Thoracic aorta (tissue), 2 donors: ENCODE data around the gene RNF4. TPM values are rescaled to one million over a fixed set of nuclear protein-coding genes. Genes with fewer than 3 reads are reported as not detected.
"Not testable (repeated sequence)": the region's sequence is repeated elsewhere in the genome, so short reads cannot be mapped to it uniquely, and the experiment has no call there.

Experiments used
- ATAC-seq: fragments of 150-250 bp; one replicate; pipeline ENCODE4 v1.8.0; 2017; ENCODE audit warnings: low read depth; ENCODE audit not compliant: insufficient number of reproducible peaks, low FRiP score
- DNase-seq: peaks from one replicate; pipeline ENCODE4 v3.0.0-alpha.2; 2020; ENCODE audit warnings: low spot score
- H3K27ac ChIP-seq, 2 donors: fragments of 200-600 bp; sonication (generic); 1 replicate in 1 of 2; 2 replicates in 1 of 2; pipeline ENCODE4 v1.5.1; 2016; ENCODE audit warnings: mild to moderate bottlenecking in 2 of 2, moderate library complexity in 2 of 2
- H3K27me3 ChIP-seq: fragments of 200-600 bp; sonication (generic); replicated peaks from 2 replicates; pipeline ENCODE4 v1.6.0; 2016; ENCODE audit warnings: mild to moderate bottlenecking; ENCODE audit not compliant: insufficient read depth
- H3K36me3 ChIP-seq: fragments of 200-600 bp; sonication (generic); one replicate; pipeline ENCODE4 v1.5.1; 2016
- H3K4me1 ChIP-seq, 2 donors: fragments of 200-600 bp; sonication (generic); 1 replicate in 1 of 2; 2 replicates in 1 of 2; pipeline versions ENCODE4 v1.5.1 to v1.6.0; 2016; ENCODE audit warnings: low read depth in 2 of 2, mild to moderate bottlenecking in 1 of 2; ENCODE audit not compliant: control insufficient read depth in 1 of 2
- H3K4me3 ChIP-seq: fragments of 200-600 bp; sonication (generic); 2 replicates; pipeline ENCODE4 v1.5.1; 2016; ENCODE audit warnings: mild to moderate bottlenecking
- H3K9me3 ChIP-seq: fragments of 200-600 bp; sonication (generic); 2 replicates; pipeline ENCODE4 v1.5.1; 2016
- total RNA-seq, 2 donors: library from RNA; depleted of rRNA; stranded (reverse); fragments of >200 nt; gene quantifications; one replicate each; pipeline versions ENCODE4 v1.1.0 to v1.2.3, GENCODE V29; 2016
- TF ChIP-seq, protein P1 (sequence below): fragments of 200-600 bp; sonication (generic); IDR thresholded peaks from one replicate; pipeline ENCODE4 v1.5.1; 2019; ENCODE audit warnings: antibody characterized with exemption

The RNF4 gene
- total RNA-seq, 2 donors from 2014 or later: 29.8 to 83.1 TPM

DNA sequence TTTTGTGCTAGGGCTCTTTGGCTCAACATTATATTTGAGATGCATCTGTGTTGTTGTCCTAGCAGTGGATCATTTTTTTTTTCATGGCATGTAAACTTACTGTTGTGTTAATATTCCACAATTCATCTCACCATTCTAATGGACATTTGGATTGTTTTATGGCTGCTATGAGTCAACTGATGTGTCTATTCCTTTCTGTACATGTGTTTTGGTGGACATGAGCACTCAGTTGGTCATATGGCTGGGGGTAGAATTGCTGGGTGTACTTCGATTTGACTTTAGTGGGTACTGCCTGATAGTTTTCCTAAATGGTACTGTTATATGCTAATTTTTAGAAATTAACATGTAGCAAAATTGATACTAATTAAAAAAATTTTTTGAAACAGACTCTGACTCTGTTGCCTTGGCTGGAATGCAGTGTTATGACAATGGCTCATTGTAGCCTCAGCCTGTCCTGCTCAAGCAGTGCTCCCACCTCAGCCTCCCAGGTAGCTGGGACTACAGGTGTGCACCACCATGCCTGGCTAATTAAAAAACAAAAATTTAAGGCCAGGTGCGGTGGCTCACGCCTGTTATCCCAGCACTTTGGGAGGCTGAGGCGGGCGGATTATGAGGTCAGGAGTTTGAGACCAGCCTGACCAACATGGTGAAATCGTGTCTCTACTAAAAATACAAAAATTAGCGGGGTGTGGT is 76.6 kb downstream of the RNF4 start:
- no peaks in the 10 kb centered on the region for H3K9me3 ChIP-seq
- H3K36me3 ChIP-seq: no peaks in the 10 kb centered on the region
- DNase-seq (no peak), ATAC-seq (no peak)
- H3K27me3 ChIP-seq: no peaks in the 10 kb centered on the region
- no peak overlapping the region for H3K4me3 ChIP-seq
- TF ChIP-seq, protein P1, sequence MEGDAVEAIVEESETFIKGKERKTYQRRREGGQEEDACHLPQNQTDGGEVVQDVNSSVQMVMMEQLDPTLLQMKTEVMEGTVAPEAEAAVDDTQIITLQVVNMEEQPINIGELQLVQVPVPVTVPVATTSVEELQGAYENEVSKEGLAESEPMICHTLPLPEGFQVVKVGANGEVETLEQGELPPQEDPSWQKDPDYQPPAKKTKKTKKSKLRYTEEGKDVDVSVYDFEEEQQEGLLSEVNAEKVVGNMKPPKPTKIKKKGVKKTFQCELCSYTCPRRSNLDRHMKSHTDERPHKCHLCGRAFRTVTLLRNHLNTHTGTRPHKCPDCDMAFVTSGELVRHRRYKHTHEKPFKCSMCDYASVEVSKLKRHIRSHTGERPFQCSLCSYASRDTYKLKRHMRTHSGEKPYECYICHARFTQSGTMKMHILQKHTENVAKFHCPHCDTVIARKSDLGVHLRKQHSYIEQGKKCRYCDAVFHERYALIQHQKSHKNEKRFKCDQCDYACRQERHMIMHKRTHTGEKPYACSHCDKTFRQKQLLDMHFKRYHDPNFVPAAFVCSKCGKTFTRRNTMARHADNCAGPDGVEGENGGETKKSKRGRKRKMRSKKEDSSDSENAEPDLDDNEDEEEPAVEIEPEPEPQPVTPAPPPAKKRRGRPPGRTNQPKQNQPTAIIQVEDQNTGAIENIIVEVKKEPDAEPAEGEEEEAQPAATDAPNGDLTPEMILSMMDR: no peak
- H3K4me1 ChIP-seq: peaks cover 0 to 7% of the 10 kb centered on the region in 2 donors
- no peak overlapping the region for H3K27ac ChIP-seq

DNA sequence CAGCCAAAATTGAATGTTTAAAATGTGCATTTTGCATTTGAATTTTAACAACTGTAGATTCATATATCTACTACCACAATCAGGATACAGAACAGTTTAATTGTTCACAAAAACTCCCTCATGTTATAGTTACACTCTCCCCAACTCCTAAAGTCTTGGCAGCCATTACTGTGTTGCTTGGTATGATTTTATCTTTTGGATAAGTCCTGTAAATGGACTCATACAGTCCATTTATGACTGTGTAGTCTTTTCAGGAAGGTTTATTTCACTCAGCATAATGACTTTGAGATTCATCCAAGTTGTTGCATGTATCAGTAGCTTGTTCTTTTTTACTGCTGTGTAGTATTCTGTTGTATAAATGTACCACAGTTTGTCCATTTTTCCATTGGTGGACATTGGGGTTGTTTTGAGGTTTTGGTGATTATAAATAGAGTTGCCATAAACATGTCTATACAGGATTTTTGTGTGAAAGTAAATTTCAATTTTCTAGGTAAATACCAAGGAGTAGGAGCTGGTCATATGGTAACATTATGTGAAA is 77.4 kb downstream of the RNF4 start:
- Histone ChIP-seq H3K36me3 (no peaks in the 10 kb centered on the region), H3K27me3 (no peaks in the 10 kb centered on the region), H3K27ac (no peak overlapping the region), H3K4me1 (peaks cover 0 to 2% of the 10 kb centered on the region in 2 donors), H3K9me3 (no peaks in the 10 kb centered on the region), H3K4me3 (no peak overlapping the region)
- TF ChIP-seq, protein P1: no peak
- ATAC-seq (no peak), DNase-seq (no peak)

DNA sequence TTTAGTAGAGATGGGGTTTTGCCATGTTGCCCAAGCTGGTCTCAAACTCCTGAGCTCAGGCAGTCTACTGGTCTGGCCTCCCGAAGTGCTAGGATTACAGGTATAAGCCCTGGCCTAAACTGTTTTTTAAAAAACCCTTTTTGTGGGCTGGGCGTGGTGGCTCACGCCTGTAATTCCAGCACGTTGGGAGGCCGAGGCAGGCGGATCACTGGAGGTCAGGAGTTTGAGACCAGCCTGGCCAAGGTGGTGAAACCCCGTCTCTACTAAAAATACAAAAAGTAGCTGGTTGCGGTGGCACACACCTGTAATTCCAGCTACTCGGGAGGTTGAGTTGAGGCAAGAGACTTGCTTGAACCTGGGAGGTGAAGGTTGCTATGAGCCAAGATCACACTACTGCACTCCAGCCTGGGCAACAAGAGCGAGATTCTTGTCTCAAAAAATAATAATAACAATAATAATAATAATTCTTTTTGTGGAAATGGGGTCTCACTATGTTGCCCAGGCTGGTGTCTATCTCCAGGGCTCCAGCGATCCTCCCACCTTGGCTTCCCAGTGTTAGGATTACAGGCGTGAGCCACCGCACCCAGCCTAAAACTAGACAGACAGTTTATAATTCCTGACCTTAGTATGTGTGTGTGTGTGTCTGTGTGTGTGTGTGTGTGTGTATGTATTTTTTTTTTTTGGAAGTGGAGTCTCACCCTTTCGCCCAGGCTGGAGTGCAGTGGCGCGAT is 78.2 kb downstream of the RNF4 start:
- not testable (repeated sequence) for H3K27me3 ChIP-seq, H3K27ac ChIP-seq, H3K36me3 ChIP-seq, H3K4me3 ChIP-seq, H3K9me3 ChIP-seq, ATAC-seq, DNase-seq, H3K4me1 ChIP-seq

DNA sequence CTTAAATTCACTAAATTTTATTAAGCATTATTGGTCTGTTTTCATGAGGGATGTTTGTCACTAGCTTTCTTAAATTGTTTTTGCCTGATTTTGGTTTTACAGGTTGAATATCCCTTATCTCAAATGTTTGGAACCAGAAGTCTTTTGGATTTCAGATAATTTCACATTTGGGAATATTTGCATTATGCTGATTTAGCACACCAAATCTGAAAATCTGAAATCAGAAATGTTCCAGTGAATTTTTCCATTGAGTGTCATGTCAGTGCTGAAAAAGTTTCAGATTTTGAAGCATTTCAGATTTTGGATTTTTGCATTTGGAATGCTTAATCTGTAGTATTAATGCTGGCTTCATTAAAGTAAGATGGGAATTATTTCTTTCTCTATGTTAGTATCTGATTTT is 82.2 kb downstream of the RNF4 start:
- DNase-seq: no peak
- no peak for ATAC-seq
- H3K4me1 ChIP-seq: peaks cover 0 to 11% of the 10 kb centered on the region in 2 donors
- no peaks in the 10 kb centered on the region for H3K36me3 ChIP-seq
- no peaks in the 10 kb centered on the region for H3K27me3 ChIP-seq
- no peak overlapping the region for H3K27ac ChIP-seq
- no peak overlapping the region for H3K4me3 ChIP-seq
- TF ChIP-seq, protein P1: no peak
- H3K9me3 ChIP-seq: no peaks in the 10 kb centered on the region

DNA sequence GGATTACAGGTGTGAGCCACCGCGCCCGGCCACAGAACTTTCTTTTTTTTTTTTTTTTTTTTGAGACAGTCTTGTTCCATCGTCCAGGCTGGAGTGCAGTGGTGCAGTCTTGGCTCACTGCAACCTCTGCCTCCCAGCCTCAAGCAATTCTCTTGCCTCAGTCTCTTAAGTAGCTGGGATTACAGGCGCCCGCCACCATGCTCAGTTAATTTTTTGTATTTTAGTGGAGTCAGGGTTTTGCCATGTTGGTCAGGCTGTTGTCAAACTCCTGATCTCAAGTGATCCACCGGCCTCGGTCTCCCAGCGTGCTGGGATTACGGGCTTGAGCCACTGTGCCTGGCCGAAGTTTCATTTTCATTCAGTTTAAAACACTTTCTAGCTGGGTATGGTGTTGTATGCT is 83.9 kb downstream of the RNF4 start:
- Histone ChIP-seq H3K36me3 (no peaks in the 10 kb centered on the region), H3K4me3 (no peak overlapping the region), H3K4me1 (peaks cover 0 to 11% of the 10 kb centered on the region in 2 donors), H3K9me3 (no peaks in the 10 kb centered on the region), H3K27me3 (no peaks in the 10 kb centered on the region), H3K27ac (no peak overlapping the region)
- ATAC-seq (no peak), DNase-seq (no peak)
- TF ChIP-seq, protein P1: no peak
